H9 (cell line): ENCODE measurements around the gene USP4. TPM values are rescaled to one million over a fixed set of nuclear protein-coding genes. Genes with fewer than 3 reads are reported as not detected.
"Not testable (repeated sequence)": the region's sequence is repeated elsewhere in the genome, so short reads cannot be mapped to it uniquely, and the experiment has no call there.

Source experiments
- DNase-seq: peaks from one replicate; pipeline ENCODE4 v3.0.0-alpha.2; 2017
- H2AFZ ChIP-seq: one replicate; pipeline ENCODE4 v1.6.1; 2013; ENCODE audit warnings: mild to moderate bottlenecking, low read length, control low read depth, moderate library complexity
- H2AK5ac ChIP-seq: 2 replicates; pipeline ENCODE4 v1.6.1; 2013; ENCODE audit warnings: low read length, control low read depth, mixed read lengths; ENCODE audit not compliant: insufficient read length
- H2BK120ac ChIP-seq: one replicate; pipeline ENCODE4 v1.6.1; 2013; ENCODE audit warnings: low read depth, mild to moderate bottlenecking, low read length, control low read depth, inconsistent platforms; ENCODE audit not compliant: poor library complexity, severe bottlenecking
- H2BK12ac ChIP-seq: 2 replicates; pipeline ENCODE4 v1.6.1; 2013; ENCODE audit warnings: low read length, control low read depth, mixed read lengths, low read depth; ENCODE audit not compliant: insufficient read length
- H2BK15ac ChIP-seq: 2 replicates; pipeline ENCODE4 v1.6.1; 2013; ENCODE audit warnings: low read depth, low read length, control low read depth
- H2BK20ac ChIP-seq: one replicate; pipeline ENCODE4 v1.6.1; 2013; ENCODE audit warnings: low read depth, mild to moderate bottlenecking, low read length, control low read depth, inconsistent platforms; ENCODE audit not compliant: poor library complexity, severe bottlenecking
- H2BK5ac ChIP-seq: 2 replicates; pipeline ENCODE4 v1.6.1; 2013; ENCODE audit warnings: low read length, control low read depth, mixed read lengths; ENCODE audit not compliant: insufficient read length
- H3K14ac ChIP-seq: 2 replicates; pipeline ENCODE4 v1.6.1; 2013; ENCODE audit warnings: low read length, control low read depth; ENCODE audit not compliant: insufficient read depth
- H3K18ac ChIP-seq: 2 replicates; pipeline ENCODE4 v1.6.1; 2013; ENCODE audit warnings: low read depth, mild to moderate bottlenecking, mixed read lengths, low read length, control low read depth; ENCODE audit not compliant: insufficient read length
- H3K23ac ChIP-seq: 2 replicates; pipeline ENCODE4 v1.6.1; 2013; ENCODE audit warnings: low read length, control low read depth, mixed read lengths, low read depth; ENCODE audit not compliant: insufficient read length
- H3K23me2 ChIP-seq: 2 replicates; pipeline ENCODE4 v1.6.1; 2013; ENCODE audit warnings: low read depth, mild to moderate bottlenecking, mixed read lengths, low read length, control low read depth; ENCODE audit not compliant: insufficient read length, poor library complexity, severe bottlenecking
- H3K27ac ChIP-seq: 2 replicates; pipeline ENCODE4 v1.5.1; 2013; ENCODE audit warnings: low read length, control low read depth, mixed read lengths, low read depth; ENCODE audit not compliant: insufficient read length
- H3K27me3 ChIP-seq: 2 replicates; pipeline ENCODE4 v1.6.1; 2013; ENCODE audit warnings: low read length, control low read depth, inconsistent platforms; ENCODE audit not compliant: insufficient read depth
- H3K4ac ChIP-seq: 2 replicates; pipeline ENCODE4 v1.6.1; 2013; ENCODE audit warnings: low read depth, mild to moderate bottlenecking, control low read depth, inconsistent platforms, low read length, moderate library complexity
- H3K4me1 ChIP-seq: 2 replicates; pipeline ENCODE4 v1.6.1; 2013; ENCODE audit warnings: low read length, control low read depth, inconsistent platforms; ENCODE audit not compliant: insufficient read depth
- H3K4me2 ChIP-seq: 2 replicates; pipeline ENCODE4 v1.6.1; 2013; ENCODE audit warnings: low read length, control low read depth, mixed read lengths; ENCODE audit not compliant: insufficient read length, insufficient read depth
- H3K56ac ChIP-seq: 2 replicates; pipeline ENCODE4 v1.6.1; 2013; ENCODE audit warnings: low read depth, mild to moderate bottlenecking, mixed read lengths, low read length, control low read depth; ENCODE audit not compliant: insufficient read length
- H3K79me1 ChIP-seq: 2 replicates; pipeline ENCODE4 v1.6.1; 2013; ENCODE audit warnings: low read depth, mild to moderate bottlenecking, moderate library complexity, low read length, control low read depth, inconsistent platforms; ENCODE audit not compliant: insufficient read depth, poor library complexity, severe bottlenecking
- H3K79me2 ChIP-seq: 2 replicates; pipeline ENCODE4 v1.6.1; 2013; ENCODE audit warnings: low read length, control low read depth, inconsistent platforms; ENCODE audit not compliant: insufficient read depth
- H3K9ac ChIP-seq: 2 replicates; pipeline ENCODE4 v1.6.1; 2013; ENCODE audit warnings: low read length, control low read depth, mixed read lengths; ENCODE audit not compliant: insufficient read length; ENCODE audit errors: extremely low read depth
- H3K9me3 ChIP-seq: one replicate; pipeline ENCODE4 v1.6.1; 2013; ENCODE audit warnings: low read depth, low read length, inconsistent platforms; ENCODE audit not compliant: control insufficient read depth
- H3T11ph ChIP-seq: one replicate; pipeline ENCODE4 v1.6.1; 2013; ENCODE audit warnings: mild to moderate bottlenecking, low read length, control low read depth, inconsistent platforms
- H4K20me1 ChIP-seq: one replicate; pipeline ENCODE4 v1.6.1; 2013; ENCODE audit not compliant: control insufficient read depth, insufficient read length, insufficient read depth
- H4K5ac ChIP-seq: 2 replicates; pipeline ENCODE4 v1.6.1; 2013; ENCODE audit warnings: low read depth, mild to moderate bottlenecking, mixed read lengths, low read length, control low read depth; ENCODE audit not compliant: insufficient read length
- H4K8ac ChIP-seq: replicated peaks from 2 replicates; pipeline ENCODE4 v1.6.1; 2013; ENCODE audit warnings: low read length, control low read depth, mixed read lengths, low read depth; ENCODE audit not compliant: insufficient read length
- H4K91ac ChIP-seq: 2 replicates; pipeline ENCODE4 v1.6.1; 2013; ENCODE audit warnings: low read depth, mild to moderate bottlenecking, moderate library complexity, mixed read lengths, low read length, control low read depth; ENCODE audit not compliant: insufficient read length
- H3K27ac Mint-ChIP-seq, 3 experiments: 2 replicates in 2 of 3; 3 replicates in 1 of 3; pipeline ENCODE4 v1.8.0; 2020 to 2021; ENCODE audit warnings: mixed read lengths in 3 of 3, mild to moderate bottlenecking in 1 of 3, moderate library complexity in 1 of 3
- H3K27me3 Mint-ChIP-seq: 2 replicates; pipeline ENCODE4 v1.8.0; 2021; ENCODE audit warnings: low read depth, mild to moderate bottlenecking, moderate library complexity, mixed read lengths
- H3K36me3 Mint-ChIP-seq, 3 experiments: 2 replicates in 2 of 3; 3 replicates in 1 of 3; pipeline ENCODE4 v1.8.0; 2020 to 2021; ENCODE audit warnings: low read depth in 3 of 3, mixed read lengths in 3 of 3; ENCODE audit not compliant: insufficient read depth in 1 of 3
- H3K4me1 Mint-ChIP-seq, 2 experiments: 2 replicates each; pipeline ENCODE4 v1.8.0; 2020; ENCODE audit warnings: mixed read lengths in 2 of 2
- H3K4me3 Mint-ChIP-seq, 2 experiments: 2 replicates in 1 of 2; 3 replicates in 1 of 2; pipeline ENCODE4 v1.8.0; 2020 to 2021; ENCODE audit warnings: mild to moderate bottlenecking in 2 of 2, mixed read lengths in 2 of 2, moderate library complexity in 1 of 2
- H3K9me3 Mint-ChIP-seq, 2 experiments: 2 replicates in 1 of 2; 3 replicates in 1 of 2; pipeline ENCODE4 v1.8.0; 2020; ENCODE audit warnings: mild to moderate bottlenecking in 2 of 2, mixed read lengths in 2 of 2, moderate library complexity in 1 of 2
- WGBS: extraction: QIAGEN DNeasy Blood & Tissue Kit; methylation state at CpG from one replicate; pipeline ENCODE4 v1.1.7; 2013; ENCODE audit warnings: missing lambda C conversion rate, low lambda C conversion rate, mixed read lengths; ENCODE audit not compliant: insufficient read length; ENCODE audit errors: extremely low coverage; 5-methylcytosine and 5-hydroxymethylcytosine counted together
- total RNA-seq: library from RNA; stranded (reverse); gene quantifications from 2 replicates; pipeline ENCODE4 v1.2.1, GENCODE V29; 2021
- TF ChIP-seq, protein P1 (sequence below): fragments of 200-600 bp; sonication (generic); conservative IDR thresholded peaks from 3 replicates; pipeline ENCODE4 v1.8.0; 2021; ENCODE audit warnings: antibody characterized with exemption, mild to moderate bottlenecking

USP4 gene
- total RNA-seq, 1 experiment from 2014 or later: 36.1 TPM

DNA sequence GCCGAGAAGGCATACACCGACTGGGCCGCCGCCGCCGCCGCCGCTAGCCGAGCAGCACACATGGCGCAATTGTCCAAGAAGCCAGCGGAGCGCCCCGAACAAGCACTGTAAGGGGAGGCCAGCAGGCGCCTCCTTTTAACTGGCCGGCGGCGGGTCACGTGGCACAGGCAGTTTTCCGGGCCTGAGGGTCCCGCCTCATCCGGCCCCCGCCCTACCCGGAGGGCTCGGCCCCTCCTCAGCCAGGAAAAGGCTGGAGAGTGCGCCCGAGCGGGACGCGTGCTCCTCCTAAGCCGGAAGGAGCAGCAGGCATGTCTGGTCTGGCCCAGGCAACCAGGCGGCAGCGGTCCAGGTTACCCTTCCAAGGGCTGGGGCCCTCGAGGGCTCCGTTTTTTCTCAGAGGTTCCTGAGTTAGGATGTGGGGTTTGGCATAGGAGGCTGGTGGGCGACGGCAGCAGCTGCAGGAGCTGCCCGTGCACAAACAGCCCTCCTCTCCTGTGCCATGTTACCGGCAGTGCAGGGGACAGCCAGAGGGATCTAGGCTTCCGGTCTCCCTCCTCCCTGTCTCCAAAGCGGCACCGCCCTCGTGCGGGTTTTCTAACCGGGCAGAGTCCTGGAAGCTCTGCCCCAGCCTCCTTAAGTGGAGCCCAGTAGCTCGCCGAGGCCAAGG is 18.5 kb upstream of the USP4 start, which contains the start of gene GPX1:
Gene GPX1, minus strand, starts transcription at position 137 of the 667 bp plus-strand sequence. Its CDS starts 75 bp downstream, at position 62.
- peaks cover 24 to 70% (median 54%) of the 10 kb centered on the region in 3 experiments for H3K36me3 Mint-ChIP-seq
- H2BK5ac ChIP-seq: peak within 1 kb of the TSS; percentile 7
- H2AK5ac ChIP-seq: no peak within 1 kb of the TSS
- peak; percentile 97 for DNase-seq
- H2BK120ac ChIP-seq: no peak within 1 kb of the TSS
- H3K23ac ChIP-seq: peak within 1 kb of the TSS; percentile 36
- peak within 1 kb of the TSS; percentile 92 to 97 (median 94) for H3K27ac Mint-ChIP-seq
- H3K14ac ChIP-seq: peak within 1 kb of the TSS; percentile 85
- no peak within 1 kb of the TSS for H4K8ac ChIP-seq
- no peak within 1 kb of the TSS for H2BK20ac ChIP-seq
- H3K27me3 Mint-ChIP-seq: no peaks in the 10 kb centered on the region
- peak within 1 kb of the TSS; percentile 95 for H3K9ac ChIP-seq
- no peak within 1 kb of the TSS for H3K56ac ChIP-seq
- H3K23me2 ChIP-seq: peaks cover 11% of the 10 kb centered on the region
- no peaks in the 10 kb centered on the region; the same call in 1 of the 2 replicates for H3K79me2 ChIP-seq
- no peak within 1 kb of the TSS for H2BK12ac ChIP-seq
- H3K9me3 Mint-ChIP-seq: peaks cover 0 to 2% of the 10 kb centered on the region in 2 experiments; a peak in 1 of 5 replicates
- H3T11ph ChIP-seq: no peak within 1 kb of the TSS
- WGBS: no CpG with 5 or more reads among the region's 46 CpGs
- H3K27ac ChIP-seq: peak within 1 kb of the TSS; percentile 35
- H4K5ac ChIP-seq: no peak within 1 kb of the TSS
- H3K4me1 Mint-ChIP-seq: peaks cover 21 to 22% of the 10 kb centered on the region in 2 experiments
- no peaks in the 10 kb centered on the region; the same call in 1 of the 2 replicates for H3K4me1 ChIP-seq
- peak within 1 kb of the TSS; percentile 6; the same call in 1 of the 2 replicates for H2BK15ac ChIP-seq
- H4K91ac ChIP-seq: no peak within 1 kb of the TSS
- H3K4ac ChIP-seq: no peak within 1 kb of the TSS; the same call in 1 of the 2 replicates
- H3K18ac ChIP-seq: peak within 1 kb of the TSS; percentile 88
- no peaks in the 10 kb centered on the region for H3K27me3 ChIP-seq
- no peaks in the 10 kb centered on the region for H4K20me1 ChIP-seq
- H3K9me3 ChIP-seq: no peaks in the 10 kb centered on the region
- H3K4me3 Mint-ChIP-seq: peak within 1 kb of the TSS; percentile 93 to 94
- no peaks in the 10 kb centered on the region for H3K79me1 ChIP-seq
- H2AFZ ChIP-seq: no peak within 1 kb of the TSS
- H3K4me2 ChIP-seq: peak within 1 kb of the TSS; percentile 98
- TF ChIP-seq, protein P1, sequence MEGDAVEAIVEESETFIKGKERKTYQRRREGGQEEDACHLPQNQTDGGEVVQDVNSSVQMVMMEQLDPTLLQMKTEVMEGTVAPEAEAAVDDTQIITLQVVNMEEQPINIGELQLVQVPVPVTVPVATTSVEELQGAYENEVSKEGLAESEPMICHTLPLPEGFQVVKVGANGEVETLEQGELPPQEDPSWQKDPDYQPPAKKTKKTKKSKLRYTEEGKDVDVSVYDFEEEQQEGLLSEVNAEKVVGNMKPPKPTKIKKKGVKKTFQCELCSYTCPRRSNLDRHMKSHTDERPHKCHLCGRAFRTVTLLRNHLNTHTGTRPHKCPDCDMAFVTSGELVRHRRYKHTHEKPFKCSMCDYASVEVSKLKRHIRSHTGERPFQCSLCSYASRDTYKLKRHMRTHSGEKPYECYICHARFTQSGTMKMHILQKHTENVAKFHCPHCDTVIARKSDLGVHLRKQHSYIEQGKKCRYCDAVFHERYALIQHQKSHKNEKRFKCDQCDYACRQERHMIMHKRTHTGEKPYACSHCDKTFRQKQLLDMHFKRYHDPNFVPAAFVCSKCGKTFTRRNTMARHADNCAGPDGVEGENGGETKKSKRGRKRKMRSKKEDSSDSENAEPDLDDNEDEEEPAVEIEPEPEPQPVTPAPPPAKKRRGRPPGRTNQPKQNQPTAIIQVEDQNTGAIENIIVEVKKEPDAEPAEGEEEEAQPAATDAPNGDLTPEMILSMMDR: no peak

DNA sequence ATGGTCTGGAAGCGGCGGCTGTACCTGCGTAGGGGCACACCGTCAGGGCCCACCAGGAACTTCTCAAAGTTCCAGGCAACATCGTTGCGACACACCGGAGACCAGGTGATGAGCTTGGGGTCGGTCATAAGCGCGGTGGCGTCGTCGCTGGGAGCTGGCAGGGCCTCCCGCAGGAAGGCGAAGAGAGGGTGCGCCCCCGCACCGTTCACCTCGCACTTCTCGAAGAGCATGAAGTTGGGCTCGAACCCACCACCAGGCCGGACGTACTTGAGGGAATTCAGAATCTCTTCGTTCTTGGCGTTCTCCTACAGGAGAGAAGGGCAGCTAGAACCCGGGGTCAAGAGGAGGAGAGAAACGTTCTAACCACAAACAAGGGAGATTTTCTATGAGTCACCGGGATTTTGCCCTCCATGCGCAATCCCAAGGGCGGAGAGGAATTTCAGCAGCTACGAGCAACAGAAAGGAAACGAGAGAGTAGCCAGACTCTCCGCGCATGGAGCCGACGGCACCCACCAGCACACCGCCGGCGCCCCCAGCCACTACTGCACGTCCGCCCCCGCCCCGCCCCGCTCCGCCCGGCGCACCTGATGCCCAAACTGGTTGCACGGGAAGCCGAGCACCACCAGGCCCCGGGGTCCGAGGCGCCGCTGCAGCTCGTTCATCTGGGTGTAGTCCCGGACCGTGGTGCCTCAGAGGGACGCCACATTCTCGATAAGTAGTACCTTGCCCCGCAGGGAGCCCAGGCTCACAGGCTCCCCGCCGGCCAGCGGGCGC is 17.8 kb upstream of the USP4 start:
- Histone ChIP-seq H3K23me2 (peaks cover 11% of the 10 kb centered on the region), H3K9ac (peak overlapping the region; percentile 95), H3K23ac (peak overlapping the region; percentile 36), H3K4me2 (peak overlapping the region; percentile 98), H3K18ac (peak overlapping the region; percentile 78), H3K14ac (peak overlapping the region; percentile 85)
- H2BK12ac ChIP-seq, H3K27me3 ChIP-seq, H3K9me3 Mint-ChIP-seq, H3K9me3 ChIP-seq, H3K56ac ChIP-seq, H2BK15ac ChIP-seq, H2BK5ac ChIP-seq, H4K20me1 ChIP-seq, H4K5ac ChIP-seq, H2AK5ac ChIP-seq, H3K4me1 ChIP-seq, H3K27ac ChIP-seq, H3K4ac ChIP-seq, H3K79me2 ChIP-seq, H4K91ac ChIP-seq, H2AFZ ChIP-seq, H4K8ac ChIP-seq, H2BK20ac ChIP-seq, H3K79me1 ChIP-seq, H2BK120ac ChIP-seq, H3T11ph ChIP-seq, H3K27me3 Mint-ChIP-seq: not testable (repeated sequence)
- peak; percentile 38 for DNase-seq
- WGBS: no CpG with 5 or more reads among the region's 63 CpGs
- peaks cover 21 to 22% of the 10 kb centered on the region in 2 experiments for H3K4me1 Mint-ChIP-seq
- peak overlapping the region; percentile 93 to 94 for H3K4me3 Mint-ChIP-seq
- peak overlapping the region; percentile 82 to 97 (median 91) for H3K27ac Mint-ChIP-seq
- peaks cover 24 to 66% (median 51%) of the 10 kb centered on the region in 3 experiments for H3K36me3 Mint-ChIP-seq
